Hepatocyte (in vitro differentiated cells): ENCODE data around the gene NCBP3.

Source experiments
- CTCF ChIP-seq: fragments of 200-600 bp; sonication (generic); IDR thresholded peaks from 2 replicates; pipeline ENCODE4 v1.5.1; 2016; ENCODE audit warnings: antibody characterized with exemption, mild to moderate bottlenecking; ENCODE audit not compliant: poor library complexity
- EZH2 ChIP-seq: fragments of 200-600 bp; sonication (generic); IDR thresholded peaks from 2 replicates; pipeline ENCODE4 v1.6.1; 2016; ENCODE audit warnings: antibody characterized with exemption, mild to moderate bottlenecking, borderline replicate concordance

GRCh38 chr17:3765981-3766380 lies 80.1 kb downstream of the NCBP3 start:
- TF ChIP-seq CTCF: no peak
- no peak for TF ChIP-seq EZH2
